HepG2 (cell line): ENCODE measurements around the gene SLC6A4.

Source experiments
- CBFB ChIP-seq: sonication (generic); formaldehyde crosslinking; IDR thresholded peaks from 2 replicates; pipeline ENCODE4 v1.4.0; 2020; ENCODE audit warnings: missing genetic modification reagents
- CTCF ChIP-seq: sonication (generic); formaldehyde crosslinking; IDR thresholded peaks from 2 replicates; pipeline ENCODE4 v1.5.0; 2020; ENCODE audit warnings: mild to moderate bottlenecking, missing genetic modification reagents, moderate library complexity
- MEIS2 ChIP-seq: sonication (generic); formaldehyde crosslinking; IDR thresholded peaks from 2 replicates; pipeline ENCODE4 v1.9.0; 2021; ENCODE audit warnings: mild to moderate bottlenecking, missing genetic modification reagents
- MXD4 ChIP-seq: IDR thresholded peaks from 2 replicates; pipeline ENCODE4 v1.6.1; 2016; ENCODE audit warnings: mild to moderate bottlenecking, missing biosample characterization, missing genetic modification reagents

GRCh38 chr17:30164531-30164930, 71.0 kb downstream of the SLC6A4 start:
- TF ChIP-seq MXD4 (CRISPR knock-in tag): no peak
- TF ChIP-seq CBFB (CRISPR knock-in tag): no peak
- TF ChIP-seq CTCF (CRISPR knock-in tag): no peak
- TF ChIP-seq MEIS2: no peak
